ENCODE data around the gene TENM4.

TENM4 gene

GRCh38 chr11:79287952-79288351 lies 152.9 kb downstream of the TENM4 start:
- peak; percentile 9 for DNase-seq

DNA sequence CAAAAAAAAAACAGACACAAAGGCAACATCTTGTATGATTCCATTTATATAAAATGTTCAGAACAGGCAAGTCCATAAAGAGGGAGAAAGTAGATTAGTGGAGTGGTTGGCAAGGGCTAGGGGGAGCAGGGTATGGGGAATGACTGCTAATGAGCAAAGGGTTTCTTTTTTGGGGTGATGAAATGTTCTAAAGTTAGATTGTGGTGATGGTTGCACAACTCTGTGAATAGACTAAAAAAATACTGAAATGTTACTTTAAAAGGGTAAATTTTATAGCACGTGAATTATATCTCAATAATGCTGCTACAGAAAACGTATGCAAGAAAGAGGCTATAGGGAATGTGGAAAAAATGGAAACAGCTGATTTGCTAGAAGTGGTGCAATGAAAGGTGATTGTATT lies 155.1 kb downstream of the TENM4 start:
- no peak for DNase-seq

- peak; percentile 14 for DNase-seq
Observed at GRCh38 chr11:79276736-79277325, 164.0 kb downstream of the TENM4 start.

DNA sequence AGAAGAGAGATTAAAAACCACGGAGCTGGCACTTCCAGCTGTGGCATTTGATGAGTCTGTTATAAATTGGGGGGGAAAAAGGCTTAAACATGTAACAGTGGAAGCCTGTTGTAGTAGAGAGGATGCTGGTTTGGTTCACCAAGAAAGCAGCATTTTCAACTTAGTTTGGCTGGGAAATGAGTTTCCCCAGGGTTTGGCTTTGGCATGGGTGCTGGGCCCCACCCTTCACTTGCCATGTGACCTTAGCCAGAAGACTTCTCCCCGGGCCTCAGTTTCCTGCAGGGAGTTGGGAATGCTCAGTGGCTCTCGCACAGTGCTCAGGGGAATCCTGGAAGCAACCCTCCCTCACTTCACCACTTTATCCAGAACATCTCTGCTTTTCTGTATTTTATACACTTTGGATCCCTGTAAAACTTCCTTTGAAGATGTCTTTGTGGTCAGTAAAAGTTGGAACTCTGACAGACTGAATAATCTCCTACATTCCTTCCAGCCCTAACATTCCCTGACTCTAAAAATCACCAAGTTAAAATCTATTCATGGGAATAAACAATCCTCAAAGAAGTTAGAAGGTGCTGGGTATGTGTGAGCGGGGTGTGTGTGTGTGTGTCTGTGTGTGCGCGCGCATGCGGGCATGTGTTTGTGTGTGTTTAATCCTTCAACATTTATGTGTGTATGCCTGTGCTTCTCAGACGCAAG lies 166.0 kb downstream of the TENM4 start:
- no peak for DNase-seq

DNA sequence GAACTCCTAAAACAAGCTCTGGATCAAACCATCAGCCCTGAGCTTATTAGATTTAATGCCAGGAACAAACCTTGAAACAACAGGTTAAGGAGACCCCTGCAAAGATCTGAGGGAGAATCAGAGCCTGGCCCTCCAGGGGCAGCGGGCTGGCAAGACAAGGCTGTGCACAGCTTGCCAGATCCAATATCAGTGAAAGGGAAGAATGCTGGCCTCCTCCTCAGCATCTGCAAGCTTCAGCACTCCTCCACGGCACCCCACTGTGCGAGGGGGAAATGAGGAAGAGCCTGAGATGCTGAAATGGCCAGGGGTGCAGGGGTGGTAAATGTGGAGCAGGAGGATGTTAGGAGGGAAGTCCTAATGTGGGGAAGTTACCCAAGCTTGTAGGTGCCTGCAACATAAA lies 167.0 kb downstream of the TENM4 start:
- no peak for DNase-seq

DNA sequence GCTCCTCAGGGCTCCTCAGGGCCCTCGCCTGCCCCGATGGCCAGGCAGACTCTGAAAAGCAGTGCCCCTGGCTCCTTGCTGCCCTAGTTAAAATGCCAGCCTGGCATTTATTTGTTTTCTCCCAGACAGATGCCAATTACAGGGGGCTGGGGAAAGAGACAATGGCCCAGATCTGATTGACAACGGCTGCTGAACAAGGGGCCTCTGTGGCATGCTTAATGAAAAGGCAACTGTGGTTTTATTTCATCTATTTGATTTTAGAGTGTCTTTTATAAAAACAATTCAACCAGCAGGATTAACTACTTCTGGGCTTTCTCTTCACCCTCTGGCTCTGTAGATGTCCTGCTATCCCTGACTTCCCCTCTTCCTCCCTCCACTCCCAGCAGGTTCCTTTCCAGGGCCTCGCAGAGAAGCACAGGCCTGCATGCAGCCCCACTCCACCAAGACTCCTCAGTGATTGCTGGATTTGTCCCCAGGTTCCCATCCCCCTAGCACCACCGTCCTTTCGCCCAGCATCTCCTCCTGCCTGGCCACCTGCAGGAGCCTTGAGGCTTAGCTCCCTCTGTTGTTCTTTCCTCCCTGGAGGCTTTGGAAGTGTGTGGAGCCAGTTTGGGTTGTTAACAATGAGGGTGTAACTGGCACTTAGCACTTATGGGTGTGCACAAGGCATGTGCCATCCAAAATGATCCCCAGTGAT lies 171.1 kb downstream of the TENM4 start:
- peak; percentile 80 for DNase-seq

- DNase-seq = no peak
Observed at GRCh38 chr11:79266396-79266795, 174.4 kb downstream of the TENM4 start.

DNA sequence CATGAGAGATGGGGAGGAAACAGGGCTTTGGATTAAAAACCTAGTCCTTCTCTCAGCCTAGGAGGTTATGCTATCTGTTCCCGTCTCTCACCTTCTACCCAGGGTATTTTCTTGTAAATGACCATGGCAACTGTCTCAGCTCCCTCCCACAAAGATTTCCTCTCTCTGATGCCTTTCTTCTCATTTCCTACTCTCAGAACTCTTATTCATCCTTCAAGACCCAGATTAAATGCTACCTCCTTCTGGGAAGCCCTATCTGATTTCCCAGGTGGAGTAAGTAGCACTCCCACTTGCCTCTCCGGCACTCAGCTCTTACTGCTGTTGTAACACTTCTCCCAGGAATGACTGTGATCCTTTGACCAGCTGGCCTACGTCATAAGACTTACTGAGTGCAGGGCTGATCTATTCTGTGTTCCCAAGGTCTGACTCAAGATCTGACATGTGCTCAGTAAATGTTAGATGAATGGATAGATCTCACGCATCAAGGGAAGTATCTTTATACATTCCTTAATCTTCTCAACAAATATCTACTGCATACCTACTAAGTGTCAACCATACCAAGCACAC lies 175.0 kb downstream of the TENM4 start:
- DNase-seq = no peak

DNA sequence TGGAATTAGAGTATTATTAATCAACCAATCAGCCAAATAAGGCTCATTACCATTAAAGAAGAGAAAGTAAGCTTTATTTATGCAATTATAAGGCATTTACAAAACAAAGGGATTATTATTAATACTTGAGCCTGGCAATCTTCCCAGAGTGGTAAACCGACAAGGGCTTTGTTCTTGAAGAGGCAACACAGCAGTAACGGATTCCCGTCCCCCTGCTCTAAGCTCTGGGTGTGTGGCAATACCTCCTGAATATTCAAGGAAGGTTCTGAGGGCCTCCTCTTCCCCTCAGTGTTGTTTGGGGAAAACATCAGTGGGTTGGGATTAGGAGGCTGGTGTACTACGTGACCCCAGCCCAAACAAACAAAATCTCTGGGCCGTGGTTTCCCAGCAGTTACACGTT lies 176.5 kb downstream of the TENM4 start:
- peak; percentile 96 for DNase-seq

DNA sequence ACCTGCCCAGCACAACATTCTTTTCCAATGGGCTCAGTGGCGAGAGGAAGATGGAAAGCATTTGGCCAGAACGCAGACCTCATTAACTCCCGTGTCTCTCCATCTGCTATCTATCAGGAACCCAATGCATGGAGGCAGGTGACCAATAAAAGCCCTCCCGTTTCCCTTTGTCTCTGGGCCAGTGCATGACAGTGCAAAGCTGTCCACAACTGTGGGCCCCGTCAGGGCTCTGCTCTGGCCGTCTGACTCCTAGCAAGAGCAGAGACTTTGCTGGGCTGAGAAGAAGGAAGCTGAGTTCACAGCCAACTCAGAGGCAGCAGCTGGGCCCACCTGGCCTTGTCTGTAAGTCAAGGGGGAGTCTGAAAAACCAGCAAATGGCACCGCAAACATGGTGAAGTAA lies 177.8 kb downstream of the TENM4 start:
- peak; percentile 53 for DNase-seq

DNA sequence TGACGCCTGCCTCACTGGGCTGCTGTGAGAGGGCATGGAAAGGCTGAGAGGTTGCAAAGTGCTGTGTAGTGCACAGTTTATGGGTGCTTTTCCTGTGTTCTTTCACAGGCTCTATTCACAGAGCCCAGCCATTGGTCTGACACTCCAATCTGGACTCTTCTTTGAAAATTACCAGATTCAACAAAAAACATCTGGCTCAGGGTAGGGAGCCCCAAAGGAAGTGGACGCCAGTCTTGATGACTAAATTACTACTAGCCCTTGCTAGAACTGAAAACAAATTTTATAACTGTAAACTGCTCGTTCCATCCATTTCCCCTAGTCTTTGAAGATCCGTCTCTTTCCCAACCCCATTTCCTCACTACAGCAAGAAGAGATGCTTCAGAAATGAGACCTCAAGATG lies 178.6 kb downstream of the TENM4 start:
- DNase-seq = no peak

- no peak for DNase-seq
Observed at GRCh38 chr11:79261684-79262083, 179.1 kb downstream of the TENM4 start.

GRCh38 chr11:79259800-79260199 lies 181.0 kb downstream of the TENM4 start:
- no peak for DNase-seq

GRCh38 chr11:79258576-79258975 lies 182.3 kb downstream of the TENM4 start:
- no peak for DNase-seq

DNA sequence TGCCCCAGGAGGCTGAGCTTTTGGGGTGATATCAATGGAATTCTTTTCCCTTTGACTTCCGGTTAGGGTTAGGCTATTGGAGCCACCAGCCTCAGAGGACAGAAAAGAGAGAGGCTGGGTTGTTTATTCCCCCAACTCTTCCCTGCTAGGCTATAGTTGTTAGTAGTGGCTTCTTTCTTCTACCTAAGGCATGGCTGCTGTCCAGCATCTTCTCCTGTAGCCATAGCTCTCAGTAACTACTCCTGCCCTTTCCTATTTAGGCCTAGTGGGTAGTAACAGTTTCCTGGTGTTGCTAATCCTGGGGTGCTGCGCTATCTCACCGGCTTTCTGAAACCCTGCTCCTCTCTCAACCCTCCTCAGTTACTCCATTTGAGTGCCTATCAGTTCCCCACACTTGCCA lies 184.9 kb downstream of the TENM4 start:
- no peak for DNase-seq

DNA sequence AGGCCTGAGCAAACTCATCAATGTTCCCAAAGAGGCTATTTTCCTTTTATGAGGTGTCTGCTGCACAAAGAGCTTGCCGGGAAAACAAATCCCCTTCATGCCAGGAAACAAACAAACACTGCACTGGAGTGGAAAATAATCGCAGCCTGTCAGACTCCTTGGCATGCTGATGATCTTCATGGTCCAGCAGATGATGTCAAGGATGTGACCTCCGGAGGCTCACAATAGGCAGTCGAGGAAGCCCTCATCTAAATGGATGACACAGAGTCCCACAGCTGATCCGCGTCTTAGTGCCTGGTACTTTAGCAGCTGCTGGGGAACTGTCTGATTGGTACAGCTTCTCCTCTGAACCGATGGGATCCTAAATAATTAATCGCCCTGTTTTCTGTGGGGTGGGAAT lies 187.6 kb downstream of the TENM4 start:
- peak; percentile 38 for DNase-seq

DNA sequence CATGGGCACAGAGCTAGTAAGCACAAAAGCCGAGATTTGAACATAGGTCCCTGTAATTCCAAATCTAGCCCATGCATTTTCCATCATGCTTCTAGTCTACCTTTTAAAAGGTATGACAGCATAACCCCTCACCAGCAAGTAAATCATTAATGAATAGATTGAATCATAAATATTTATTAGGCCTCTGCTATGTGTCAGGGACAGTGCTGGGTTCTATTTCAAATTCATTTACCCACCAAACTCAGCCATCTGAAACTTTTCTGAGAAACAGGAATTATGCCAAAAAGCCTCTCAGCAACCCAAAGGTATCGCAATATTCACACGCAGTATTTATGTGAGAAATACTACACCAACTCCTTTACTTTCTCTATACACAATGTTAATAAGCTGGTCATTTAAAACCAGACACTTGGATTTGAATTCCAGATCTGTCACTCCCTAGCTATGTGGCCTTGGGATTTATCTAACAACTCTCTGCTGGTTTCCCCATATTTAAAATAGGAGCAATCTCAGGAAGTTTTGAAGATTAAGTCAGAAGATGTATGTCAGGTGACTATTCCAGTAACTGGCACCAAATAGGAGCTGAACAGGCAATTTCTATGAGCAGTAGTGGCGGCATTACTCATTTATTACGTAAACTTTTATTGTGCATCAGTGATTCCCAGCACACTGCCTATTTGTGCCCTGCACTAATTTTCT lies 191.4 kb downstream of the TENM4 start:
- no peak for DNase-seq

- no peak for DNase-seq
Observed at GRCh38 chr11:79244798-79245197, 196.0 kb downstream of the TENM4 start.

DNA sequence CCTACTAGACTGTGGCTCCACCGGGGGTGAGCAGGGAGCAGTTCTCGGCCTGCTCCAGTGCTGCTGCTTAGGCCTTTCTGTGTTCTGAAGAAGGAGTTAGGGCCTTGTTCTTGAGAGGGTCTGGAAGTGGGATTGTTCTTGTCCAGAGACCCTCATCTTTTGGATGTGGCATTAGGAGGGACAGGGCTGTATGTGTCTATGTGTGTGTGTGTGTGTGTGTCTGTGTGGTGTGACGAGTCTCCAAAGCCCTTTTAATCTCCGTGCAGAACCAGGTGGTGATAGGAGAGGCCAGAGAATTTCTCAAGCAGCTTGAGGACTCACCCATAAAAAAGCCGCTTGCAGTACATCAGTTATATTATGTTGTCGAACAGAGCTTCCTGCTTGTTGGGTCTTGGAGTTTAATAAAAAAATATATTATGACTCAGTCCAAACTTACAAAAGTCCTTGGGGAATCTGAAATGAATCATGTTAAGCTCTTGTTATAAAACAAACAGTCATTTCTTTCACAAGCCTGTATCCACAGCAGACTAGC lies 196.5 kb downstream of the TENM4 start:
- no peak for DNase-seq

- no peak for DNase-seq
Observed at GRCh38 chr11:79243422-79244210, 197.2 kb downstream of the TENM4 start.

GRCh38 chr11:79242616-79243015 lies 198.2 kb downstream of the TENM4 start:
- no peak for DNase-seq

DNA sequence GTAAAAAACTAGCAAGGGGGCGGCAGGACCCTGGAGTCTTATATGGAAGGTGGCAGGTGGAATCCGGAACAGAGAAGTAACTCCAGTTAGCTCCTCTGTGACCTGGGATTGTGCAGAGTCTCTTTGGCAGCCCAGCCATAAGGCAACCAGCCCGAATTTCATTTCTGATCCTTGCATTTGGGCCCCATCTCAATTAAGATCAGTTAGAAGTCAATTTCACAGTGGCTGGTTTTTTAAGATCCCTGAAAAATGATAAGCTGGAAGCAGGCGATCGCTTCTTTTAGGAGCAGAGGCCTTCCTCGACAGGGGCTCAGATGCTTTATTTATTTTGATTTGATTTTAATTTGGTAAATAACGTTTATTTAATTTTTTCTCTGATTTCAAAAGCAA lies 199.0 kb downstream of the TENM4 start:
- DNase-seq = no peak

Measured in NCI-H1105 treated with DMSO at 0.1 percent for 48 hours (cell line).